Progenitor cell of endocrine pancreas (in vitro differentiated cells): Measurements from ENCODE around the gene FAM171A2. TPM values are rescaled to one million over a fixed set of nuclear protein-coding genes. Genes with fewer than 3 reads are reported as not detected.
A peak's percentile ranks its signal among the peaks of the same experiment; 100 is the strongest.

Source experiments
- DNase-seq: peaks from one replicate; pipeline ENCODE4 v3.0.0; 2021; ENCODE audit warnings: low spot score; ENCODE audit not compliant: unreplicated experiment
- H3K27ac Mint-ChIP-seq: 2 replicates; pipeline ENCODE4 v1.8.0; 2021; ENCODE audit warnings: mild to moderate bottlenecking, moderate library complexity, mixed read lengths
- H3K27me3 Mint-ChIP-seq: 2 replicates; pipeline ENCODE4 v1.8.0; 2021; ENCODE audit warnings: mixed read lengths
- H3K36me3 Mint-ChIP-seq: 2 replicates; pipeline ENCODE4 v1.8.0; 2022; ENCODE audit warnings: mixed read lengths; ENCODE audit not compliant: insufficient read depth
- H3K4me1 Mint-ChIP-seq: 2 replicates; pipeline ENCODE4 v1.8.0; 2021; ENCODE audit warnings: low read depth, mixed read lengths
- H3K4me3 Mint-ChIP-seq: 2 replicates; pipeline ENCODE4 v1.8.0; 2021; ENCODE audit warnings: low read depth, mild to moderate bottlenecking, moderate library complexity, mixed read lengths
- H3K9me3 Mint-ChIP-seq: 2 replicates; pipeline ENCODE4 v1.8.0; 2021; ENCODE audit warnings: low read depth, mixed read lengths
- CTCF ChIP-seq: fragments of 200-600 bp; sonication (generic); IDR thresholded peaks from one replicate; pipeline ENCODE4 v1.5.0; 2021; ENCODE audit warnings: antibody characterized with exemption, mild to moderate bottlenecking; ENCODE audit not compliant: unreplicated experiment
- total RNA-seq: library from RNA; stranded (reverse); gene quantifications from 2 replicates; pipeline ENCODE4 v1.2.1, GENCODE V29; 2021

FAM171A2 gene
- total RNA-seq, 1 donor from 2014 or later: 42.5 TPM

- no peaks in the 10 kb centered on the region for H3K36me3 Mint-ChIP-seq
- no peaks in the 10 kb centered on the region for H3K9me3 Mint-ChIP-seq
- H3K27me3 Mint-ChIP-seq: peaks cover 44% of the 10 kb centered on the region
- DNase-seq: peak; percentile 69
- H3K4me3 Mint-ChIP-seq: peak overlapping the region; percentile 71
- peaks cover 7% of the 10 kb centered on the region for H3K4me1 Mint-ChIP-seq
- peak; percentile 43 for TF ChIP-seq CTCF
- H3K27ac Mint-ChIP-seq: no peak overlapping the region
These were observed 21.9 kb upstream of the FAM171A2 start for GRCh38 chr17:44385287-44386181.

GRCh38 chr17:44384823-44385286 is 21.2 kb upstream of the FAM171A2 start:
- H3K9me3 Mint-ChIP-seq: no peaks in the 10 kb centered on the region
- H3K4me1 Mint-ChIP-seq: peaks cover 3% of the 10 kb centered on the region
- peaks cover 44% of the 10 kb centered on the region for H3K27me3 Mint-ChIP-seq
- H3K27ac Mint-ChIP-seq: no peak overlapping the region
- DNase-seq: no peak
- peak overlapping the region; percentile 63 for H3K4me3 Mint-ChIP-seq
- no peaks in the 10 kb centered on the region for H3K36me3 Mint-ChIP-seq
- TF ChIP-seq CTCF: no peak

- H3K36me3 Mint-ChIP-seq: no peaks in the 10 kb centered on the region
- H3K9me3 Mint-ChIP-seq: no peaks in the 10 kb centered on the region
- peaks cover 3% of the 10 kb centered on the region for H3K4me1 Mint-ChIP-seq
- H3K4me3 Mint-ChIP-seq: peak overlapping the region; percentile 44
- H3K27me3 Mint-ChIP-seq: peaks cover 44% of the 10 kb centered on the region
- no peak for TF ChIP-seq CTCF
- no peak overlapping the region for H3K27ac Mint-ChIP-seq
- DNase-seq: peak; percentile 24
These were observed 20.7 kb upstream of the FAM171A2 start for GRCh38 chr17:44384281-44384822.

- Mint-ChIP-seq H3K4me1 (peaks cover 3% of the 10 kb centered on the region), H3K27ac (no peak overlapping the region), H3K9me3 (no peaks in the 10 kb centered on the region), H3K27me3 (peaks cover 44% of the 10 kb centered on the region), H3K4me3 (no peak overlapping the region), H3K36me3 (no peaks in the 10 kb centered on the region)
- no peak for TF ChIP-seq CTCF
- DNase-seq: no peak
These were observed 20.2 kb upstream of the FAM171A2 start for GRCh38 chr17:44383861-44384260.

GRCh38 chr17:44383363-44383762 is 19.7 kb upstream of the FAM171A2 start:
- TF ChIP-seq CTCF: no peak
- no peaks in the 10 kb centered on the region for H3K9me3 Mint-ChIP-seq
- H3K4me3 Mint-ChIP-seq: no peak overlapping the region
- DNase-seq: no peak
- H3K4me1 Mint-ChIP-seq: peaks cover 3% of the 10 kb centered on the region
- H3K36me3 Mint-ChIP-seq: no peaks in the 10 kb centered on the region
- peaks cover 44% of the 10 kb centered on the region for H3K27me3 Mint-ChIP-seq
- no peak overlapping the region for H3K27ac Mint-ChIP-seq
